HepG2 (cell line): ENCODE data around the gene CCN6. TPM values are rescaled to one million over a fixed set of nuclear protein-coding genes. Genes with fewer than 3 reads are reported as not detected.

ENCODE experiments used
- ATAC-seq: fragments of 200-7000 bp; cut with Tn5 transposase; 3 replicates; pipeline ENCODE4 v1.9.1; 2020; ENCODE audit warnings: mild to moderate bottlenecking, moderate library complexity
- BruUV-seq: library from RNA; stranded (reverse); fragments of 400-500 nt; replicated peaks from 2 replicates; lab custom pipeline; 2021; lab: Mats Ljungman, UMichigan
- CTCF ChIA-PET: fragments of 300-600 bp; formaldehyde crosslinking; extraction: SDS; loops from one replicate; lab custom pipeline; 2021; ENCODE audit warnings: low total read pairs, inconsistent platforms, low intra/inter-chr PET ratio; lab: Yijun Ruan, JAX
- POLR2A ChIA-PET: fragments of 350-600 bp; sonication (Branson Sonifier 250); formaldehyde crosslinking; loops from one replicate; lab custom pipeline; 2020; ENCODE audit warnings: antibody characterized with exemption, inconsistent platforms; lab: Yijun Ruan, JAX
- DNase-seq: peaks from one replicate; pipeline ENCODE4 v3.0.0-alpha.2; 2015; ENCODE audit warnings: low spot score
- FAIRE-seq: peaks from 3 replicates; lab custom pipeline; 2011; peaks lifted over from hg19 to GRCh38; lab: Jason Lieb, UNC
- H2AFZ ChIP-seq: one replicate; pipeline ENCODE4 v1.6.1; 2011; ENCODE audit warnings: low read length, inconsistent platforms
- H3K27ac ChIP-seq: fragments of 300-600 bp; 3 replicates; pipeline ENCODE4 v1.8.0; 2011; ENCODE audit warnings: mixed run types, mild to moderate bottlenecking, mixed read lengths, low read length, inconsistent platforms; ENCODE audit not compliant: insufficient read depth; ENCODE audit errors: extremely low read length
- H3K27me3 ChIP-seq, 2 experiments: fragments of 200-600 bp in 1 of 2; 2 replicates in 1 of 2; 3 replicates in 1 of 2; pipeline versions ENCODE4 v1.6.0 to v1.8.0; 2011; ENCODE audit warnings: low read length in 2 of 2, mild to moderate bottlenecking in 2 of 2, moderate library complexity in 2 of 2, inconsistent platforms in 1 of 2; ENCODE audit not compliant: insufficient read depth in 2 of 2, control insufficient read depth in 1 of 2
- H3K36me3 ChIP-seq, 2 experiments: fragments of 200-600 bp in 1 of 2; replicated peaks in 1 of 2; 2 replicates in 1 of 2; 3 replicates in 1 of 2; pipeline versions ENCODE4 v1.5.1 to v1.8.0; 2011; ENCODE audit warnings: low read length in 2 of 2, inconsistent platforms in 1 of 2; ENCODE audit not compliant: insufficient read depth in 2 of 2, control insufficient read depth in 1 of 2
- H3K4me1 ChIP-seq: 2 replicates; pipeline ENCODE4 v1.5.1; 2012; ENCODE audit warnings: low read length, inconsistent platforms; ENCODE audit not compliant: insufficient read depth
- H3K4me2 ChIP-seq: 2 replicates; pipeline ENCODE4 v1.6.0; 2011; ENCODE audit warnings: low read depth, low read length, inconsistent platforms
- H3K4me3 ChIP-seq, 3 experiments: fragments of 200-600 bp in 1 of 3; sonication (generic), shearing (Covaris generic) in 1 of 3; replicated peaks in 1 of 3; 2 replicates each; pipeline ENCODE4 v1.5.1; 2011 to 2016; ENCODE audit warnings: low read length in 3 of 3, inconsistent platforms in 2 of 3, low read depth in 2 of 3, mild to moderate bottlenecking in 2 of 3, control low read depth in 1 of 3, mixed read lengths in 1 of 3; ENCODE audit not compliant: insufficient read depth in 1 of 3
- H3K79me2 ChIP-seq: one replicate; pipeline ENCODE4 v1.6.1; 2011; ENCODE audit warnings: low read length, inconsistent platforms; ENCODE audit not compliant: insufficient read depth
- H3K9ac ChIP-seq: 2 replicates; pipeline ENCODE4 v1.6.0; 2011; ENCODE audit warnings: mild to moderate bottlenecking, low read depth, low read length, inconsistent platforms; ENCODE audit not compliant: insufficient read depth
- H3K9me3 ChIP-seq: 2 replicates; pipeline ENCODE4 v1.5.1; 2012; ENCODE audit warnings: mild to moderate bottlenecking, low read length
- H4K20me1 ChIP-seq: 2 replicates; pipeline ENCODE4 v1.6.0; 2011; ENCODE audit warnings: inconsistent platforms, mild to moderate bottlenecking, low read length, moderate library complexity; ENCODE audit not compliant: insufficient read depth
- PAWR ChIP-seq: sonication (generic); formaldehyde crosslinking; IDR thresholded peaks from 2 replicates; pipeline ENCODE4 v1.4.0; 2020; ENCODE audit warnings: missing genetic modification reagents, mild to moderate bottlenecking, borderline replicate concordance
- POLR2AphosphoS2 ChIP-seq: IDR thresholded peaks from 2 replicates; pipeline ENCODE4 v1.6.1; 2011; ENCODE audit warnings: low read depth, low read length, improper control_type of control experiment
- SCMH1 ChIP-seq: sonication (generic); formaldehyde crosslinking; IDR thresholded peaks from 2 replicates; pipeline ENCODE4 v1.9.0; 2021; ENCODE audit warnings: missing genetic modification reagents, mild to moderate bottlenecking, borderline replicate concordance
- SP5 ChIP-seq: IDR thresholded peaks from 2 replicates; pipeline ENCODE4 v1.6.1; 2016; ENCODE audit warnings: low read depth, borderline replicate concordance
- ZFP1 ChIP-seq: IDR thresholded peaks from 2 replicates; pipeline ENCODE4 v1.6.1; 2016
- ZNF530 ChIP-seq: sonication (generic); formaldehyde crosslinking; IDR thresholded peaks from 2 replicates; pipeline ENCODE4 v1.5.0; 2020; ENCODE audit warnings: low read depth, mild to moderate bottlenecking, missing genetic modification reagents
- ZNF552 ChIP-seq: sonication (generic); formaldehyde crosslinking; IDR thresholded peaks from 2 replicates; pipeline ENCODE4 v1.9.0; 2022; ENCODE audit warnings: missing genetic modification reagents, mild to moderate bottlenecking, borderline replicate concordance
- ZNF788 ChIP-seq: sonication (generic); formaldehyde crosslinking; IDR thresholded peaks from 2 replicates; pipeline ENCODE4 v1.5.0; 2020; ENCODE audit warnings: mild to moderate bottlenecking, missing genetic modification reagents, borderline replicate concordance
- WGBS: methylation state at CpG from one replicate; pipeline ENCODE4 v1.1.6; 2017; ENCODE audit warnings: low lambda C conversion rate; 5-methylcytosine and 5-hydroxymethylcytosine counted together
- in situ Hi-C: cut with HindIII; loops from 2 replicates; pipeline ENCODE4 v1.10.0; 2017; ENCODE audit warnings: low pct_unique_long_range_greater_than_20kb; ENCODE audit not compliant: extremely low pct_ligation_motif_present
- intact Hi-C: fragments of 100-400 bp; cut with micrococcal nuclease; formaldehyde crosslinking; loops from one replicate; pipeline ENCODE4 v1.10.0; 2022; ENCODE audit not compliant: unreplicated experiment
- polyA plus RNA-seq, 8 experiments: library from polyadenylated mRNA; depleted of rRNA in 3 of 8; stranded (reverse) in 7 of 8; unstranded in 1 of 8; fragments of >200 nt; fragmentation: Illumina TruSeq in 4 of 8; extraction: Trizol in 4 of 8; gene quantifications; 2 replicates each; pipeline versions ENCODE4 v1.2.1 to v1.2.3, GENCODE V29; 2011 to 2016; ENCODE audit warnings: low read depth in 4 of 8, missing spikeins in 1 of 8, mixed read lengths in 1 of 8; ENCODE audit not compliant: insufficient read depth in 1 of 8
- total RNA-seq, 5 experiments: library from RNA; depleted of rRNA; stranded (reverse); fragments of >200 nt; fragmentation: Illumina TruSeq; extraction: Trizol; gene quantifications; 2 replicates each; pipeline ENCODE4 v1.2.3, GENCODE V29; 2016; ENCODE audit warnings: low read depth in 1 of 5
- TF ChIP-seq, protein P1 (sequence below): IDR thresholded peaks from 2 replicates; pipeline ENCODE4 v1.6.1; 2016; ENCODE audit warnings: mild to moderate bottlenecking, missing biosample characterization, missing genetic modification reagents
- TF ChIP-seq, protein P2 (sequence below): IDR thresholded peaks from 2 replicates; pipeline ENCODE4 v1.6.1; 2016
- TF ChIP-seq, protein P3 (sequence below): IDR thresholded peaks from 2 replicates; pipeline ENCODE4 v1.6.1; 2016; ENCODE audit warnings: missing compliant biosample characterization, missing genetic modification reagents, borderline replicate concordance
- TF ChIP-seq, protein P4 (sequence below): sonication (generic); formaldehyde crosslinking; IDR thresholded peaks from 2 replicates; pipeline ENCODE4 v1.5.0; 2020; ENCODE audit warnings: mild to moderate bottlenecking, missing genetic modification reagents, borderline replicate concordance

CCN6 gene
- total and polyA plus RNA-seq, 2 of the 13 experiments (the other 11 are each of a cell fraction or from before 2014, with no cell fraction given) = not detected

DNA sequence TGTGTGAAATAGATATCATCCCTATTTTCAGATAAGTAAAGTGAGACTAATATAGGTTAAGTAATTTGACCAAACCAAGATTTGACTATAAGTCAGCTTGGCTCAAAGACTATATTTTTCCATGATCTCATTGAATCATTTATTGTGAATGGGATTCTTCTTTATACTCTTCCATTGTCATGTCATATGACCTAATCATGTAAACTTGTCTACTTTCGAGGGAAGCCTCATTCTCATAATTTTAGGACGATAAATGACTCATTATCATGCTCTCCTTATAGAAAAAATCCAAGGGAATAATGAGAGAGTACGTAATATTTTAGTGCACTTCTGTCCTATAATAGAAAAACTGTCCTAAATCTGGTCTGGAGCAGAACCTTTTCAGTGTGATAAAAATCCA lies 40.9 kb upstream of the CCN6 start (continued):
- TF ChIP-seq, protein P1, sequence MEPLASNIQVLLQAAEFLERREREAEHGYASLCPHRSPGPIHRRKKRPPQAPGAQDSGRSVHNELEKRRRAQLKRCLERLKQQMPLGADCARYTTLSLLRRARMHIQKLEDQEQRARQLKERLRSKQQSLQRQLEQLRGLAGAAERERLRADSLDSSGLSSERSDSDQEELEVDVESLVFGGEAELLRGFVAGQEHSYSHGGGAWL (CRISPR knock-in tag) = no peak
- TF ChIP-seq SP5 (CRISPR knock-in tag) = no peak
- TF ChIP-seq, protein P2, sequence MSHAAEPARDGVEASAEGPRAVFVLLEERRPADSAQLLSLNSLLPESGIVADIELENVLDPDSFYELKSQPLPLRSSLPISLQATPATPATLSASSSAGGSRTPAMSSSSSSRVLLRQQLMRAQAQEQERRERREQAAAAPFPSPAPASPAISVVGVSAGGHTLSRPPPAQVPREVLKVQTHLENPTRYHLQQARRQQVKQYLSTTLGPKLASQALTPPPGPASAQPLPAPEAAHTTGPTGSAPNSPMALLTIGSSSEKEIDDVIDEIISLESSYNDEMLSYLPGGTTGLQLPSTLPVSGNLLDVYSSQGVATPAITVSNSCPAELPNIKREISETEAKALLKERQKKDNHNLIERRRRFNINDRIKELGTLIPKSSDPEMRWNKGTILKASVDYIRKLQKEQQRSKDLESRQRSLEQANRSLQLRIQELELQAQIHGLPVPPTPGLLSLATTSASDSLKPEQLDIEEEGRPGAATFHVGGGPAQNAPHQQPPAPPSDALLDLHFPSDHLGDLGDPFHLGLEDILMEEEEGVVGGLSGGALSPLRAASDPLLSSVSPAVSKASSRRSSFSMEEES (CRISPR knock-in tag) = no peak

DNA sequence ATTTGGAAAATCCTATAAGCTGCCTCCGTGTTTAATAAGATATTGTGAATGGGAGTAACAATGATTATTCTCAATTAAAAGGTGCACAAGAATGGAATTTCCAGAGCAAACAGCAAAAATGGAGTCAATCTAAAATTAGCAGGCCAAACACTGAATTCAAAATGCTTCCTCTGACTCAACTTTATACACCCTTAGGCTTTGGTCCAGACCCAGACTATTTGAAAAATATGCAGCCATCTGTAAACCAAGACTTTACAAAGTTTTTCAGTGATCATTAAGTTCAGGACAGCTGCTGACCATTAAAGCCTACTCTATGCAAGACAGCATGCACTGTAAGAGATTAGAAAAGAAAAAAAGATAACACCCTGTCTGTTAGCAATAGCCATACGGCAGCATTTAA lies 39.4 kb upstream of the CCN6 start:
- intact Hi-C loops (loop anchor here (5.0 kb wide), 1 partner anchor 148 kb away; no protein-coding TSS in a partner anchor), in situ Hi-C loops (no loop called here)
- DNase-seq (no peak), ATAC-seq (no peak), FAIRE-seq (no peak)
- H3K79me2 ChIP-seq = no peaks in the 10 kb centered on the region
- H4K20me1 ChIP-seq = no peaks in the 10 kb centered on the region
- H3K27me3 ChIP-seq = peaks cover 0 to 15% of the 10 kb centered on the region in 2 experiments; a peak in 3 of 5 replicates
- H3K36me3 ChIP-seq = no peaks in the 10 kb centered on the region
- no peak overlapping the region for H3K4me3 ChIP-seq
- ChIA-PET CTCF (no interaction called here), POLR2A (no interaction called here)
- peaks cover 34% of the 10 kb centered on the region for H3K4me1 ChIP-seq
- no TSS peak for BruUV-seq
- no peak overlapping the region for H3K27ac ChIP-seq
- WGBS = 60% methylated on average over 2 of the region's 2 CpGs
- H2AFZ ChIP-seq = no peak overlapping the region
- no peak overlapping the region for H3K9ac ChIP-seq
- H3K9me3 ChIP-seq = no peaks in the 10 kb centered on the region
- H3K4me2 ChIP-seq = no peak overlapping the region
- no peak for TF ChIP-seq PAWR (CRISPR knock-in tag)
- TF ChIP-seq, protein P3, sequence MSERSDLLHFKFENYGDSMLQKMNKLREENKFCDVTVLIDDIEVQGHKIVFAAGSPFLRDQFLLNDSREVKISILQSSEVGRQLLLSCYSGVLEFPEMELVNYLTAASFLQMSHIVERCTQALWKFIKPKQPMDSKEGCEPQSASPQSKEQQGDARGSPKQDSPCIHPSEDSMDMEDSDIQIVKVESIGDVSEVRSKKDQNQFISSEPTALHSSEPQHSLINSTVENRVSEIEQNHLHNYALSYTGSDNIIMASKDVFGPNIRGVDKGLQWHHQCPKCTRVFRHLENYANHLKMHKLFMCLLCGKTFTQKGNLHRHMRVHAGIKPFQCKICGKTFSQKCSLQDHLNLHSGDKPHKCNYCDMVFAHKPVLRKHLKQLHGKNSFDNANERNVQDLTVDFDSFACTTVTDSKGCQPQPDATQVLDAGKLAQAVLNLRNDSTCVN (CRISPR knock-in tag) = no peak
- TF ChIP-seq ZNF788 = no peak
- no peak for TF ChIP-seq ZNF552 (CRISPR knock-in tag)
- TF ChIP-seq, protein P4, sequence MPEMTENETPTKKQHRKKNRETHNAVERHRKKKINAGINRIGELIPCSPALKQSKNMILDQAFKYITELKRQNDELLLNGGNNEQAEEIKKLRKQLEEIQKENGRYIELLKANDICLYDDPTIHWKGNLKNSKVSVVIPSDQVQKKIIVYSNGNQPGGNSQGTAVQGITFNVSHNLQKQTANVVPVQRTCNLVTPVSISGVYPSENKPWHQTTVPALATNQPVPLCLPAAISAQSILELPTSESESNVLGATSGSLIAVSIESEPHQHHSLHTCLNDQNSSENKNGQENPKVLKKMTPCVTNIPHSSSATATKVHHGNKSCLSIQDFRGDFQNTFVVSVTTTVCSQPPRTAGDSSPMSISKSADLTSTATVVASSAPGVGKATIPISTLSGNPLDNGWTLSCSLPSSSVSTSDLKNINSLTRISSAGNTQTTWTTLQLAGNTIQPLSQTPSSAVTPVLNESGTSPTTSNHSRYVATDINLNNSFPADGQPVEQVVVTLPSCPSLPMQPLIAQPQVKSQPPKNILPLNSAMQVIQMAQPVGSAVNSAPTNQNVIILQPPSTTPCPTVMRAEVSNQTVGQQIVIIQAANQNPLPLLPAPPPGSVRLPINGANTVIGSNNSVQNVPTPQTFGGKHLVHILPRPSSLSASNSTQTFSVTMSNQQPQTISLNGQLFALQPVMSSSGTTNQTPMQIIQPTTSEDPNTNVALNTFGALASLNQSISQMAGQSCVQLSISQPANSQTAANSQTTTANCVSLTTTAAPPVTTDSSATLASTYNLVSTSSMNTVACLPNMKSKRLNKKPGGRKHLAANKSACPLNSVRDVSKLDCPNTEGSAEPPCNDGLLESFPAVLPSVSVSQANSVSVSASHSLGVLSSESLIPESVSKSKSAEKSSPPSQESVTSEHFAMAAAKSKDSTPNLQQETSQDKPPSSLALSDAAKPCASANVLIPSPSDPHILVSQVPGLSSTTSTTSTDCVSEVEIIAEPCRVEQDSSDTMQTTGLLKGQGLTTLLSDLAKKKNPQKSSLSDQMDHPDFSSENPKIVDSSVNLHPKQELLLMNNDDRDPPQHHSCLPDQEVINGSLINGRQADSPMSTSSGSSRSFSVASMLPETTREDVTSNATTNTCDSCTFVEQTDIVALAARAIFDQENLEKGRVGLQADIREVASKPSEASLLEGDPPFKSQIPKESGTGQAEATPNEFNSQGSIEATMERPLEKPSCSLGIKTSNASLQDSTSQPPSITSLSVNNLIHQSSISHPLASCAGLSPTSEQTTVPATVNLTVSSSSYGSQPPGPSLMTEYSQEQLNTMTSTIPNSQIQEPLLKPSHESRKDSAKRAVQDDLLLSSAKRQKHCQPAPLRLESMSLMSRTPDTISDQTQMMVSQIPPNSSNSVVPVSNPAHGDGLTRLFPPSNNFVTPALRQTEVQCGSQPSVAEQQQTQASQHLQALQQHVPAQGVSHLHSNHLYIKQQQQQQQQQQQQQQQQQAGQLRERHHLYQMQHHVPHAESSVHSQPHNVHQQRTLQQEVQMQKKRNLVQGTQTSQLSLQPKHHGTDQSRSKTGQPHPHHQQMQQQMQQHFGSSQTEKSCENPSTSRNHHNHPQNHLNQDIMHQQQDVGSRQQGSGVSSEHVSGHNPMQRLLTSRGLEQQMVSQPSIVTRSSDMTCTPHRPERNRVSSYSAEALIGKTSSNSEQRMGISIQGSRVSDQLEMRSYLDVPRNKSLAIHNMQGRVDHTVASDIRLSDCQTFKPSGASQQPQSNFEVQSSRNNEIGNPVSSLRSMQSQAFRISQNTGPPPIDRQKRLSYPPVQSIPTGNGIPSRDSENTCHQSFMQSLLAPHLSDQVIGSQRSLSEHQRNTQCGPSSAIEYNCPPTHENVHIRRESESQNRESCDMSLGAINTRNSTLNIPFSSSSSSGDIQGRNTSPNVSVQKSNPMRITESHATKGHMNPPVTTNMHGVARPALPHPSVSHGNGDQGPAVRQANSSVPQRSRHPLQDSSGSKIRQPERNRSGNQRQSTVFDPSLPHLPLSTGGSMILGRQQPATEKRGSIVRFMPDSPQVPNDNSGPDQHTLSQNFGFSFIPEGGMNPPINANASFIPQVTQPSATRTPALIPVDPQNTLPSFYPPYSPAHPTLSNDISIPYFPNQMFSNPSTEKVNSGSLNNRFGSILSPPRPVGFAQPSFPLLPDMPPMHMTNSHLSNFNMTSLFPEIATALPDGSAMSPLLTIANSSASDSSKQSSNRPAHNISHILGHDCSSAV (CRISPR knock-in tag) = no peak
- TF ChIP-seq ZNF530 = no peak
- TF ChIP-seq POLR2AphosphoS2 = no peak
- no peak for TF ChIP-seq SCMH1
- no peak for TF ChIP-seq ZFP1
